ENCODE data around the gene RHOT1.
"Not testable (repeated sequence)": the region's sequence is repeated elsewhere in the genome, so short reads cannot be mapped to it uniquely, and the experiment has no call there.

RHOT1 gene

DNA sequence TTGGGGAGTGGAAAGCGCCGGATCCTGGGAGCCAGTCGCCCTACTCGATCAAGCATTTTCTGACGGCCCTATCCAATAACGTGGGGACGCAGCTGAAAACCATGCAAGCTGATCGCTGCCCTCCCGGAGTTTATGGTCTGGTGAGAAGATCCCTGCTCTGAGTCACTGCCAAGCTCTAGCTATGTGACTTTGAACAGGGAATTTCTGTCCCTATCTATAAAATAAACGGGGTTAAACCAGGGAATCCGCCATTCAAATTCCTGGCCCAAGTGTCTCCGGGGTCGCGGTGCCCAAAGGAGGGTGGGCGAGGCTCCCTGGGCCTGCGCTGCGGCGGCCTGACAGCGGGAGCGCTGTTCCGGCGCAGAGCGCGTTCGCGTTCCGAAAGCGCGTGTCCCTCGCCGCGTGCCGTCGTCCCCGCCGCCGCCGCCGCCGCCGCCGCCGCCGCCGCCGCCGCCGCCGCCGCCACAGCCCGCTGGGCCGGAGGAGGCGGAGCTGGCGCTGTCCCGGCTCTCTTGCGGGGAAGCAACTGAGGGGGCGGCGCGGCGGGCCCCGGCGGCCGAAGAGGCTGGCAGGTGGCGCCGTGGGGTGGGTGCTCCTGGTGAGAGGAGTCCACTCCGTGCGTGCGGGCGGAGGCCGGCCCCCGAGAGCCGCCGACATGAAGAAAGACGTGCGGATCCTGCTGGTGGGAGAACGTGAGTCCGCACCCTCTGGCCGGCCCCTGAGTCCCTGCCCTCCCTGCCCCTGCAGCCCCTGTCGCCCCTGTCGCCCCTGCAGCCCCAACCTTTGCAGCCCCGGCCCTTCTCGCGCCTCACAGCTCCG, at the start of gene RHOT1:
Gene RHOT1 (plus strand): TSS at position 465 of the 819 bp plus-strand sequence. CDS start 191 bp downstream, at position 656.
- H3K9me3 Mint-ChIP-seq = no peaks in the 10 kb centered on the region
- peak within 1 kb of the TSS; percentile 99 for H3K4me3 Mint-ChIP-seq
- peak; percentile 85 for ATAC-seq
- H3K36me3 Mint-ChIP-seq = peaks cover 19% of the 10 kb centered on the region
- H3K27ac Mint-ChIP-seq = peak within 1 kb of the TSS; percentile 98
- peak; percentile 72 to 86 for DNase-seq (ENCODE audit: low spot score in 2 of 2)
- peaks cover 5% of the 10 kb centered on the region for H3K4me1 Mint-ChIP-seq

GRCh38 chr17:32099686-32100085, 42.6 kb upstream of the RHOT1 start:
- no peaks in the 10 kb centered on the region for H3K9me3 Mint-ChIP-seq
- no peak overlapping the region for H3K4me3 Mint-ChIP-seq
- no peaks in the 10 kb centered on the region for H3K36me3 Mint-ChIP-seq
- ATAC-seq (no peak), DNase-seq (ENCODE audit: low spot score in 2 of 2) (no peak)
- H3K4me1 Mint-ChIP-seq = peaks cover 8% of the 10 kb centered on the region
- no peak overlapping the region for H3K27ac Mint-ChIP-seq

GRCh38 chr17:32100323-32100722, 42.0 kb upstream of the RHOT1 start:
- not testable (repeated sequence) for H3K4me1 Mint-ChIP-seq; H3K4me3 Mint-ChIP-seq; H3K27ac Mint-ChIP-seq; H3K36me3 Mint-ChIP-seq; DNase-seq (ENCODE audit: low spot score in 2 of 2); H3K9me3 Mint-ChIP-seq; ATAC-seq

DNA sequence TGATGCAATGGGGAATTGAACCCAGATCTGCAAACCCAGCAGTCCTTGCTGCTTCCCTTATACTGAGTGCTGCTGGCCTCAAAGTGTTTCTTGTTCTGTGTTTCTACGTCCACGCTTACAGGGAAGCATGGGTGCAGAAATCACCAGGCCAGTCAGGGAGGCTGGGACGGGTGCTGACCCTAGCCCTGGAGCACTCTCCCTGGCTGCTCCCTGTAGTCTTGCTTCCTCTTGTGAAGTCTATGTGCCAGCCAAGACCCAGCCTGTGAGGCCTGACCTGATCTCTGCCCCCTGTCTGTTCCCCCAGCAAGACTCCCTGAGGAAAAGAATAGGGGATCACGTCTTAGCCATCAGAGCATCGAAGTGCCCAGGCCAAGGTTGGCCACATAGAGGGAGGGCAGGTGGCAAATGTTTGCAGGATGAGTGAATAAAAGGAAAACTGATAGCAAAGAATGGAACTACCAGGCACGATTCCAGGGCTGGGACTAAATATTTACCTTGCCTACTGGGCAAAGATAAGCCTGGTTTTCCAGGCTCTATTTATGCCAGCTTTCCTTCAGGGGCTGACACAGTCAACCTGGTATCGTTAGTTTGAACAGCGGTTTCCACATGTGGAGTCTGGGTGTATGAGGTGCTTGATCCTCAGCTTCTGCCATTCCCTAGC, 41.2 kb upstream of the RHOT1 start:
- no peak overlapping the region for H3K4me3 Mint-ChIP-seq
- peaks cover 8% of the 10 kb centered on the region for H3K4me1 Mint-ChIP-seq
- no peak overlapping the region for H3K27ac Mint-ChIP-seq
- H3K9me3 Mint-ChIP-seq = no peaks in the 10 kb centered on the region
- H3K36me3 Mint-ChIP-seq = no peaks in the 10 kb centered on the region
- no peak for ATAC-seq
- no peak for DNase-seq (ENCODE audit: low spot score in 2 of 2)

DNA sequence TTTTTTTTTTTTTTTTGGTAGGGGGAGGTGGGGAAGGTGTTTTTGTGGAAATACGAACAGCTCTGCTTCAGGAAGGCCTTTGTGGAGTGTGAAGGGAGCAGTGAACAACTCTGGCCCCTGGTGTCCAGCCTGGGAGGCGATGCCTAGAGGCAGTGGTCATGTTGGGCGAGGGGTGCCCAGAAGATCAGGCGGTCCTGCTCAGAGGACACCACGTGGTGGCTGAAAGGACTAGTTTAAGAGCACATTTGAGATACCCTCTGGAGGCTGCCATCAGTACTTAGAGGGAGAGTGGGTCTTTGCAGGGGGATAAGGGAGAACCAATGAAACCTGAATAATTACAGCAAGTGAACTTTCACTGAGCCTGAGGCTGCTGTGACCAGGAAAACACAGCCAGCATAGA, 40.1 kb upstream of the RHOT1 start:
- ATAC-seq (no peak), DNase-seq (ENCODE audit: low spot score in 2 of 2) (no peak)
- Mint-ChIP-seq H3K36me3 (no peaks in the 10 kb centered on the region), H3K9me3 (no peaks in the 10 kb centered on the region), H3K4me1 (peaks cover 8% of the 10 kb centered on the region), H3K27ac (no peak overlapping the region), H3K4me3 (no peak overlapping the region)

DNA sequence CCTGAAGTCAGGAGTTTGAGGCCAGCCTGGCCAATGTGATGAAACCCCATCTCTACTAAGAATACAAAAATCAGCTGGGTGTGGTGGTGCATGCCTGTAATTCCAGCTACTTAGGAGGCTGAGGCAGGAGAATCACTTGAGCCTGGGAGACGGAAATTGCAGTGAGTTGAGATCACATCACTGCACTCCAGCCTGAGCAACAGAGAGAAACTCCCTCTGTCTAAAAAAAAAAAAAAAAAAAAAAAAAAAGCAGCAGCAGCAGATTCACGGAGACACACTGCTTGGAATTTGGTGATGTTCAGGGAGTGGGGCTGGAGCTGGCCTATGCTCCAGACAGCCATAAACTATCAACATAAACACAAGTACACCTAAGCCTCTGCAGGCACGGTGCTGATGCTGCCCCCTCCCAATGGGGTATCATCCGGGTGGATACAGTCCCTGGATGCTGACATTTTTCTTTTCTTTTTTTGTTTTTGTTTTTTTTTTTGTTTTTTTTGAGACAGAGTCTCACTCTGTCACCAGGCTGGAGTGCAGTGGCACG, 39.6 kb upstream of the RHOT1 start:
- no peak overlapping the region for H3K27ac Mint-ChIP-seq
- no peak for DNase-seq (ENCODE audit: low spot score in 2 of 2)
- no peaks in the 10 kb centered on the region for H3K36me3 Mint-ChIP-seq
- no peak overlapping the region for H3K4me3 Mint-ChIP-seq
- H3K9me3 Mint-ChIP-seq = no peaks in the 10 kb centered on the region
- peaks cover 8% of the 10 kb centered on the region for H3K4me1 Mint-ChIP-seq
- ATAC-seq = no peak

- Mint-ChIP-seq H3K36me3 (no peaks in the 10 kb centered on the region), H3K4me1 (peaks cover 8% of the 10 kb centered on the region), H3K4me3 (no peak overlapping the region), H3K9me3 (no peaks in the 10 kb centered on the region), H3K27ac (peak overlapping the region; percentile 64)
- no peak for DNase-seq (ENCODE audit: low spot score in 2 of 2)
- ATAC-seq = no peak
Observed at GRCh38 chr17:32103476-32104113, 38.7 kb upstream of the RHOT1 start.

DNA sequence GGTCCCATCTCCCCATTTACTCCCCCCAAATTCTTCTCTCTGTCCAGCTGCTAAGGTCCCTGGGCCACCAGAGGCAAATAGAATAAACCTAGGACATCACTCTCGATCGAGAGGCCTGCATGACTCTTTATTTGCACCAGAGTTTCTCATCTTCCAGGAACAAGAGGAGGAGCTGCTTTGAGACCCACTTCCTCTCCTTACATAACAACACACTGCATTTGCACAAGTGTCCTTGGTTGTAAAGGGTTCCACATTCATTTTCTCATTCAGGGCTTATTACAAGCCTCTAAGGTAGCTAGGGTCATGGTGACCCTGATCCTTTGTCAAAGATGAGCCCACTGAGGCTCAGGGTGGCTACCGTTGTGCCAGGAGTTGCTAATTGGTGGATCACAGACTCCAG, 38.1 kb upstream of the RHOT1 start:
- ATAC-seq = no peak
- Mint-ChIP-seq H3K9me3 (no peaks in the 10 kb centered on the region), H3K4me3 (no peak overlapping the region), H3K36me3 (no peaks in the 10 kb centered on the region), H3K27ac (peak overlapping the region; percentile 64), H3K4me1 (peaks cover 8% of the 10 kb centered on the region)
- no peak for DNase-seq (ENCODE audit: low spot score in 2 of 2)

- not testable (repeated sequence) for DNase-seq (ENCODE audit: low spot score in 2 of 2); H3K4me1 Mint-ChIP-seq; H3K9me3 Mint-ChIP-seq; H3K4me3 Mint-ChIP-seq; ATAC-seq; H3K36me3 Mint-ChIP-seq
- H3K27ac Mint-ChIP-seq = peak overlapping the region; percentile 29
Observed at GRCh38 chr17:32106471-32106981, 35.8 kb upstream of the RHOT1 start.

GRCh38 chr17:32107194-32107593, 35.1 kb upstream of the RHOT1 start:
- H3K4me1 Mint-ChIP-seq; H3K36me3 Mint-ChIP-seq; H3K27ac Mint-ChIP-seq; H3K4me3 Mint-ChIP-seq; ATAC-seq; DNase-seq (ENCODE audit: low spot score in 2 of 2); H3K9me3 Mint-ChIP-seq: not testable (repeated sequence)

DNA sequence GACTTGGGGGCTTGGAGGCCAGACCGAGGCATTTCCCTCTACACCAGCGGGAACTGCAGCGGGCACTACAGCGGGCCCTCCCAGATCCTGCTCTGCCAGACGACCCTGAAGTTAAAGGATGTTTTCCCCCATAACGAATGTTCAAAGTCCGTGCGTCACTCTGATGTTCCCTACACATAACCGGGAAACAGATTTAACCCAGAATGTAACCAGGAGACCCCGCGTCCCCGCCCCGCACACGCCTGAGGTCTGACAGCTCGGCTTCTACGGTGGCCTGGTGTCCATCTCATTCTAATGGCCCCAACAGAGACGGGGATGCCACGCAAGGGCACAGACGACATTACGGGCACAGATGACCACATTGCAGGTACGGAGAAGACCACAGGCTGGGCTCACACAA, 31.7 kb upstream of the RHOT1 start:
- ATAC-seq (no peak), DNase-seq (ENCODE audit: low spot score in 2 of 2) (no peak)
- no peak overlapping the region for H3K4me3 Mint-ChIP-seq
- H3K36me3 Mint-ChIP-seq = no peaks in the 10 kb centered on the region
- no peaks in the 10 kb centered on the region for H3K9me3 Mint-ChIP-seq
- H3K27ac Mint-ChIP-seq = no peak overlapping the region
- H3K4me1 Mint-ChIP-seq = no peaks in the 10 kb centered on the region

GRCh38 chr17:32111141-32111771, 31.0 kb upstream of the RHOT1 start:
- no peaks in the 10 kb centered on the region for H3K9me3 Mint-ChIP-seq
- no peak overlapping the region for H3K27ac Mint-ChIP-seq
- no peak overlapping the region for H3K4me3 Mint-ChIP-seq
- DNase-seq (ENCODE audit: low spot score in 2 of 2) (no peak), ATAC-seq (peak; percentile 80)
- no peaks in the 10 kb centered on the region for H3K36me3 Mint-ChIP-seq
- no peaks in the 10 kb centered on the region for H3K4me1 Mint-ChIP-seq

DNA sequence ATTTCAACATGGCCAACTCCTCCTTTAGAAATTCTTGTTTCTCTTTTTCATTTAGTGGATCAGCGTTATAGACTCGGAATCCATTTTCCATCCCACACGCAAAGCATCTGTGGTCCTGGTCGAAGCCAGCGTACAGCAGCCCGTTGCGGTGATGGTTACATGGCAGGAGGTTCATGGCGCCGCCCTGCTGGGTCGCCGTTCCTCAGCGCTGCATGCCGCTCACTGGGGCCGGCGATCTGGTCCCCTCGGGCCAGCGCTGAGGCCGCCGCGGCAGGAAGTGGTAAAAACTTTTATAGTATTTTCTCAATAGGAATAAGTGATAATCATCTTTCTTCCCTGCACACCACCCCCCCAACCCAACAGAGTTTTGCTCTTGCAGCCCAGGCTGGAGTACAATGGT, 29.9 kb upstream of the RHOT1 start:
- Mint-ChIP-seq H3K9me3 (no peaks in the 10 kb centered on the region), H3K4me1 (no peaks in the 10 kb centered on the region), H3K36me3 (no peaks in the 10 kb centered on the region), H3K4me3 (no peak overlapping the region), H3K27ac (no peak overlapping the region)
- ATAC-seq = no peak
- DNase-seq (ENCODE audit: low spot score in 2 of 2) = no peak

GRCh38 chr17:32114536-32114935, 27.8 kb upstream of the RHOT1 start:
- H3K9me3 Mint-ChIP-seq = no peaks in the 10 kb centered on the region
- H3K4me1 Mint-ChIP-seq = no peaks in the 10 kb centered on the region
- ATAC-seq (no peak), DNase-seq (ENCODE audit: low spot score in 2 of 2) (no peak)
- H3K36me3 Mint-ChIP-seq = no peaks in the 10 kb centered on the region
- H3K27ac Mint-ChIP-seq = no peak overlapping the region
- no peak overlapping the region for H3K4me3 Mint-ChIP-seq

DNA sequence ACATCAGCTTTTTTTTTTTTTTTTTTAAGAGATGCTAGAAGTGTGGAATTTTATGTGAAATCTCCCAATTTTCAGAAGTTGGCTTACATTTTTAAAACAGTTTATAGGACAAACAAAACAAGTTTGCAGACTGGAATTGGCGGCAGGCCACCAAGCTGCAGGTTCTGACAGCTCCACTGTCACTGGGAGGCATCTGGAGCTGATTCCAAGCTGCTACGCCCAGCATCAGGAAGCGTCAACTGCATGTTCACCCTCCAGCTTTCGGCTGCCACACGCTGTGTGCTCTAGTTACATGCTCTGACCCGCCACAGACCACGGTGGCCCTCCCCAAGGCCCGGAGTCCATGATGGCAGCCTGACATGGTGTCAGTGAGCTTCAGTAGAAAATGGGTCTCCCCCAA, 26.8 kb upstream of the RHOT1 start:
- DNase-seq (ENCODE audit: low spot score in 2 of 2); H3K4me3 Mint-ChIP-seq; H3K36me3 Mint-ChIP-seq; H3K9me3 Mint-ChIP-seq; ATAC-seq; H3K4me1 Mint-ChIP-seq; H3K27ac Mint-ChIP-seq: not testable (repeated sequence)
